HepG2 (cell line): ENCODE results near the gene RRBP1. TPM values are rescaled to one million over a fixed set of nuclear protein-coding genes. Genes with fewer than 3 reads are reported as not detected.
A peak's percentile ranks its signal among the peaks of the same experiment; 100 is the strongest.

Experiments
- CHD2 ChIP-seq: IDR thresholded peaks from 2 replicates; pipeline ENCODE4 v1.6.1; 2011; ENCODE audit warnings: low read depth, low read length, improper control_type of control experiment
- FOXJ3 ChIP-seq: sonication (generic); formaldehyde crosslinking; IDR thresholded peaks from 2 replicates; pipeline ENCODE4 v1.4.0; 2020; ENCODE audit warnings: missing genetic modification reagents, mild to moderate bottlenecking, borderline replicate concordance
- GATAD2A ChIP-seq: IDR thresholded peaks from 2 replicates; pipeline ENCODE4 v1.6.1; 2016
- RARA ChIP-seq: IDR thresholded peaks from 2 replicates; pipeline ENCODE4 v1.6.1; 2016; ENCODE audit warnings: missing genetic modification reagents, missing compliant biosample characterization
- SMAD9 ChIP-seq: sonication (generic); formaldehyde crosslinking; IDR thresholded peaks from 2 replicates; pipeline ENCODE4 v1.5.1; 2020; ENCODE audit warnings: mild to moderate bottlenecking, missing genetic modification reagents
- SUZ12 ChIP-seq: fragments of 150-350 bp; IDR thresholded peaks from 2 replicates; pipeline ENCODE4 v1.6.1; 2014; ENCODE audit warnings: low read depth, low read length
- TMF1 ChIP-seq: sonication (generic); formaldehyde crosslinking; IDR thresholded peaks from 2 replicates; pipeline ENCODE4 v1.8.1; 2022; ENCODE audit warnings: low read depth, missing genetic modification reagents
- ZC3H13 ChIP-seq: sonication (generic); formaldehyde crosslinking; IDR thresholded peaks from 2 replicates; pipeline ENCODE4 v1.8.1; 2023; ENCODE audit warnings: mild to moderate bottlenecking, missing genetic modification reagents, moderate library complexity
- ZNF160 ChIP-seq: sonication (generic); formaldehyde crosslinking; IDR thresholded peaks from 2 replicates; pipeline ENCODE4 v1.8.0; 2022; ENCODE audit warnings: mild to moderate bottlenecking, inconsistent platforms, missing genetic modification reagents
- ZNF382 ChIP-seq: sonication (generic); formaldehyde crosslinking; IDR thresholded peaks from 2 replicates; pipeline ENCODE4 v1.5.0; 2020; ENCODE audit warnings: missing genetic modification reagents, mild to moderate bottlenecking, borderline replicate concordance
- ZNF44 ChIP-seq: sonication (generic); formaldehyde crosslinking; IDR thresholded peaks from 2 replicates; pipeline ENCODE4 v1.5.1; 2020; ENCODE audit warnings: mild to moderate bottlenecking, missing genetic modification reagents
- ZNF484 ChIP-seq: sonication (generic); formaldehyde crosslinking; IDR thresholded peaks from 2 replicates; pipeline ENCODE4 v1.5.1; 2020; ENCODE audit warnings: mild to moderate bottlenecking, low read depth, missing genetic modification reagents, borderline replicate concordance
- polyA plus RNA-seq, 8 experiments: library from polyadenylated mRNA; depleted of rRNA in 3 of 8; stranded (reverse) in 7 of 8; unstranded in 1 of 8; fragments of >200 nt; fragmentation: Illumina TruSeq in 4 of 8; extraction: Trizol in 4 of 8; gene quantifications; 2 replicates each; pipeline versions ENCODE4 v1.2.1 to v1.2.3, GENCODE V29; 2011 to 2016; ENCODE audit warnings: low read depth in 4 of 8, missing spikeins in 1 of 8, mixed read lengths in 1 of 8; ENCODE audit not compliant: insufficient read depth in 1 of 8
- total RNA-seq, 5 experiments: library from RNA; depleted of rRNA; stranded (reverse); fragments of >200 nt; fragmentation: Illumina TruSeq; extraction: Trizol; gene quantifications; 2 replicates each; pipeline ENCODE4 v1.2.3, GENCODE V29; 2016; ENCODE audit warnings: low read depth in 1 of 5
- TF ChIP-seq, protein P1 (sequence below): sonication (generic); formaldehyde crosslinking; IDR thresholded peaks from 2 replicates; pipeline ENCODE4 v1.5.1; 2020; ENCODE audit warnings: mild to moderate bottlenecking, missing genetic modification reagents
- TF ChIP-seq, protein P2 (sequence below): sonication (generic); formaldehyde crosslinking; conservative IDR thresholded peaks from 2 replicates; pipeline ENCODE4 v1.4.0; 2020; ENCODE audit warnings: missing genetic modification reagents
- TF ChIP-seq, protein P3 (sequence below): sonication (generic); formaldehyde crosslinking; IDR thresholded peaks from 2 replicates; pipeline ENCODE4 v1.5.0; 2020; ENCODE audit warnings: mild to moderate bottlenecking, missing genetic modification reagents
- TF ChIP-seq, protein P4 (sequence below): IDR thresholded peaks from 2 replicates; pipeline ENCODE4 v1.6.1; 2012; ENCODE audit warnings: low read length, improper control_type of control experiment
- TF ChIP-seq, protein P5 (sequence below): sonication (generic); formaldehyde crosslinking; IDR thresholded peaks from 2 replicates; pipeline ENCODE4 v1.5.1; 2020; ENCODE audit warnings: missing genetic modification reagents, mild to moderate bottlenecking, borderline replicate concordance
- TF ChIP-seq, protein P6 (sequence below): IDR thresholded peaks from 2 replicates; pipeline ENCODE4 v1.6.1; 2018; ENCODE audit warnings: missing genetic modification reagents

The RRBP1 gene
- total and polyA plus RNA-seq, 2 of the 13 experiments (the other 11 are each of a cell fraction or from before 2014, with no cell fraction given): 150 to 222 TPM

DNA sequence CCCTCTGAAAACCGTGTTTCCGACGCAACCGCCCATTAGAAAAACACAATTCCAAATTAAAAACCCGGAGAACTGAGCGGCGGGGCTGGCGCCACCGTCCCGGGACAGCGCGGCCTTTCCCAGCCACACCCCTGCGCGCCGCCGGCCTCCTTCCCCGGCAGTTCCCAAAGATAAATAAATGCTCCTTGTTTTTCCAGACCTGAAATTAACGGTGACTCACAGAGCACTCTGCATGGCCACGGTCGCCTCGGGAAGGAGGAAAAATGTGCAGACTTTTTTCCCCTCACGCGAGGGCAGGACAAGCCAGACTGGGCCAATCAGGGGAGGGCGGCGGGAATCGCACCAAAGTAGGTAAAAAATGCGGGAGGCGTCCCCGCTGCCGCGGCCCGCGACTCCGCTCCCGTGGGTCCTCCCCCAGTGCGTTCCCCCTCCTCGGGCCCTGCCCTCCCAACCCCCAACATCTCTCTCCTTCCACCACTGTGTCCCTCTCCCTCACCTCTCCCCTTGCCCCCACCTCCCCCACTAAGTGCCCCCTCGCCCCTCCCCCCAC is 113.0 kb downstream of the RRBP1 start (continued):
- TF ChIP-seq, protein P1, sequence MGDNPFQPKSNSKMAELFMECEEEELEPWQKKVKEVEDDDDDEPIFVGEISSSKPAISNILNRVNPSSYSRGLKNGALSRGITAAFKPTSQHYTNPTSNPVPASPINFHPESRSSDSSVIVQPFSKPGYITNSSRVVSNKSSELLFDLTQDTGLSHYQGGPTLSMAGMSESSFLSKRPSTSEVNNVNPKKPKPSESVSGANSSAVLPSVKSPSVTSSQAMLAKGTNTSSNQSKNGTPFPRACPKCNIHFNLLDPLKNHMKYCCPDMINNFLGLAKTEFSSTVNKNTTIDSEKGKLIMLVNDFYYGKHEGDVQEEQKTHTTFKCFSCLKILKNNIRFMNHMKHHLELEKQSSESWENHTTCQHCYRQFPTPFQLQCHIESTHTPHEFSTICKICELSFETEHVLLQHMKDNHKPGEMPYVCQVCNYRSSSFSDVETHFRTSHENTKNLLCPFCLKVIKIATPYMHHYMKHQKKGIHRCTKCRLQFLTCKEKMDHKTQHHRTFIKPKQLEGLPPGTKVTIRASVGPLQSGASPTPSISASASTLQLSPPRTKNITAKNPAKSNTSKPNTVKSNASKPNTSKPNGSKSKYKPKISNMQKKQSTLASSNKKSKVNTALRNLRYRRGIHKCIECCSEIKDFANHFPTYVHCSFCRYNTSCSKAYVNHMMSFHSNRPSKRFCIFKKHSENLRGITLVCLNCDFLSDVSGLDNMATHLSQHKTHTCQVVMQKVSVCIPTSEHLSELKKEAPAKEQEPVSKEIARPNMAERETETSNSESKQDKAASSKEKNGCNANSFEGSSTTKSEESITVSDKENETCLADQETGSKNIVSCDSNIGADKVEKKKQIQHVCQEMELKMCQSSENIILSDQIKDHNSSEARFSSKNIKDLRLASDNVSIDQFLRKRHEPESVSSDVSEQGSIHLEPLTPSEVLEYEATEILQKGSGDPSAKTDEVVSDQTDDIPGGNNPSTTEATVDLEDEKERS (CRISPR knock-in tag): no peak
- TF ChIP-seq, protein P2, sequence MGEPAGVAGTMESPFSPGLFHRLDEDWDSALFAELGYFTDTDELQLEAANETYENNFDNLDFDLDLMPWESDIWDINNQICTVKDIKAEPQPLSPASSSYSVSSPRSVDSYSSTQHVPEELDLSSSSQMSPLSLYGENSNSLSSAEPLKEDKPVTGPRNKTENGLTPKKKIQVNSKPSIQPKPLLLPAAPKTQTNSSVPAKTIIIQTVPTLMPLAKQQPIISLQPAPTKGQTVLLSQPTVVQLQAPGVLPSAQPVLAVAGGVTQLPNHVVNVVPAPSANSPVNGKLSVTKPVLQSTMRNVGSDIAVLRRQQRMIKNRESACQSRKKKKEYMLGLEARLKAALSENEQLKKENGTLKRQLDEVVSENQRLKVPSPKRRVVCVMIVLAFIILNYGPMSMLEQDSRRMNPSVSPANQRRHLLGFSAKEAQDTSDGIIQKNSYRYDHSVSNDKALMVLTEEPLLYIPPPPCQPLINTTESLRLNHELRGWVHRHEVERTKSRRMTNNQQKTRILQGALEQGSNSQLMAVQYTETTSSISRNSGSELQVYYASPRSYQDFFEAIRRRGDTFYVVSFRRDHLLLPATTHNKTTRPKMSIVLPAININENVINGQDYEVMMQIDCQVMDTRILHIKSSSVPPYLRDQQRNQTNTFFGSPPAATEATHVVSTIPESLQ (CRISPR knock-in tag): 0 out of 2 replicates have a peak, but pooled peaks have one; percentile 47
- TF ChIP-seq CHD2 (peak; percentile 85), ZNF44 (no peak; the same call in 1 of the 2 replicates), FOXJ3 (CRISPR knock-in tag) (peak; percentile 27; the same call in 1 of the 2 replicates), SUZ12 (no peak), ZC3H13 (CRISPR knock-in tag) (no peak), TMF1 (CRISPR knock-in tag) (no peak), ZNF160 (CRISPR knock-in tag) (no peak), ZNF382 (CRISPR knock-in tag) (no peak), SMAD9 (CRISPR knock-in tag) (no peak), ZNF484 (CRISPR knock-in tag) (no peak), GATAD2A (CRISPR knock-in tag) (peak; percentile 70), RARA (no peak)
- TF ChIP-seq, protein P3, sequence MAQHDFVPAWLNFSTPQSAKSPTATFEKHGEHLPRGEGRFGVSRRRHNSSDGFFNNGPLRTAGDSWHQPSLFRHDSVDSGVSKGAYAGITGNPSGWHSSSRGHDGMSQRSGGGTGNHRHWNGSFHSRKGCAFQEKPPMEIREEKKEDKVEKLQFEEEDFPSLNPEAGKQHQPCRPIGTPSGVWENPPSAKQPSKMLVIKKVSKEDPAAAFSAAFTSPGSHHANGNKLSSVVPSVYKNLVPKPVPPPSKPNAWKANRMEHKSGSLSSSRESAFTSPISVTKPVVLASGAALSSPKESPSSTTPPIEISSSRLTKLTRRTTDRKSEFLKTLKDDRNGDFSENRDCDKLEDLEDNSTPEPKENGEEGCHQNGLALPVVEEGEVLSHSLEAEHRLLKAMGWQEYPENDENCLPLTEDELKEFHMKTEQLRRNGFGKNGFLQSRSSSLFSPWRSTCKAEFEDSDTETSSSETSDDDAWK (CRISPR knock-in tag): no peak
- TF ChIP-seq, protein P4, sequence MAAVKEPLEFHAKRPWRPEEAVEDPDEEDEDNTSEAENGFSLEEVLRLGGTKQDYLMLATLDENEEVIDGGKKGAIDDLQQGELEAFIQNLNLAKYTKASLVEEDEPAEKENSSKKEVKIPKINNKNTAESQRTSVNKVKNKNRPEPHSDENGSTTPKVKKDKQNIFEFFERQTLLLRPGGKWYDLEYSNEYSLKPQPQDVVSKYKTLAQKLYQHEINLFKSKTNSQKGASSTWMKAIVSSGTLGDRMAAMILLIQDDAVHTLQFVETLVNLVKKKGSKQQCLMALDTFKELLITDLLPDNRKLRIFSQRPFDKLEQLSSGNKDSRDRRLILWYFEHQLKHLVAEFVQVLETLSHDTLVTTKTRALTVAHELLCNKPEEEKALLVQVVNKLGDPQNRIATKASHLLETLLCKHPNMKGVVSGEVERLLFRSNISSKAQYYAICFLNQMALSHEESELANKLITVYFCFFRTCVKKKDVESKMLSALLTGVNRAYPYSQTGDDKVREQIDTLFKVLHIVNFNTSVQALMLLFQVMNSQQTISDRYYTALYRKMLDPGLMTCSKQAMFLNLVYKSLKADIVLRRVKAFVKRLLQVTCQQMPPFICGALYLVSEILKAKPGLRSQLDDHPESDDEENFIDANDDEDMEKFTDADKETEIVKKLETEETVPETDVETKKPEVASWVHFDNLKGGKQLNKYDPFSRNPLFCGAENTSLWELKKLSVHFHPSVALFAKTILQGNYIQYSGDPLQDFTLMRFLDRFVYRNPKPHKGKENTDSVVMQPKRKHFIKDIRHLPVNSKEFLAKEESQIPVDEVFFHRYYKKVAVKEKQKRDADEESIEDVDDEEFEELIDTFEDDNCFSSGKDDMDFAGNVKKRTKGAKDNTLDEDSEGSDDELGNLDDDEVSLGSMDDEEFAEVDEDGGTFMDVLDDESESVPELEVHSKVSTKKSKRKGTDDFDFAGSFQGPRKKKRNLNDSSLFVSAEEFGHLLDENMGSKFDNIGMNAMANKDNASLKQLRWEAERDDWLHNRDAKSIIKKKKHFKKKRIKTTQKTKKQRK: no peak
- TF ChIP-seq, protein P5, sequence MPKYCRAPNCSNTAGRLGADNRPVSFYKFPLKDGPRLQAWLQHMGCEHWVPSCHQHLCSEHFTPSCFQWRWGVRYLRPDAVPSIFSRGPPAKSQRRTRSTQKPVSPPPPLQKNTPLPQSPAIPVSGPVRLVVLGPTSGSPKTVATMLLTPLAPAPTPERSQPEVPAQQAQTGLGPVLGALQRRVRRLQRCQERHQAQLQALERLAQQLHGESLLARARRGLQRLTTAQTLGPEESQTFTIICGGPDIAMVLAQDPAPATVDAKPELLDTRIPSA (CRISPR knock-in tag): no peak
- TF ChIP-seq, protein P6, sequence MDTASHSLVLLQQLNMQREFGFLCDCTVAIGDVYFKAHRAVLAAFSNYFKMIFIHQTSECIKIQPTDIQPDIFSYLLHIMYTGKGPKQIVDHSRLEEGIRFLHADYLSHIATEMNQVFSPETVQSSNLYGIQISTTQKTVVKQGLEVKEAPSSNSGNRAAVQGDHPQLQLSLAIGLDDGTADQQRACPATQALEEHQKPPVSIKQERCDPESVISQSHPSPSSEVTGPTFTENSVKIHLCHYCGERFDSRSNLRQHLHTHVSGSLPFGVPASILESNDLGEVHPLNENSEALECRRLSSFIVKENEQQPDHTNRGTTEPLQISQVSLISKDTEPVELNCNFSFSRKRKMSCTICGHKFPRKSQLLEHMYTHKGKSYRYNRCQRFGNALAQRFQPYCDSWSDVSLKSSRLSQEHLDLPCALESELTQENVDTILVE (CRISPR knock-in tag): peak; percentile 73; the same call in 1 of the 2 replicates
